Right kidney (tissue), 1 donor: ENCODE results near the gene CLDN9.

ENCODE experiments used
- DNase-seq: peaks from one replicate; pipeline ENCODE4 v3.0.0-alpha.2; 2016

Gene CLDN9

DNA sequence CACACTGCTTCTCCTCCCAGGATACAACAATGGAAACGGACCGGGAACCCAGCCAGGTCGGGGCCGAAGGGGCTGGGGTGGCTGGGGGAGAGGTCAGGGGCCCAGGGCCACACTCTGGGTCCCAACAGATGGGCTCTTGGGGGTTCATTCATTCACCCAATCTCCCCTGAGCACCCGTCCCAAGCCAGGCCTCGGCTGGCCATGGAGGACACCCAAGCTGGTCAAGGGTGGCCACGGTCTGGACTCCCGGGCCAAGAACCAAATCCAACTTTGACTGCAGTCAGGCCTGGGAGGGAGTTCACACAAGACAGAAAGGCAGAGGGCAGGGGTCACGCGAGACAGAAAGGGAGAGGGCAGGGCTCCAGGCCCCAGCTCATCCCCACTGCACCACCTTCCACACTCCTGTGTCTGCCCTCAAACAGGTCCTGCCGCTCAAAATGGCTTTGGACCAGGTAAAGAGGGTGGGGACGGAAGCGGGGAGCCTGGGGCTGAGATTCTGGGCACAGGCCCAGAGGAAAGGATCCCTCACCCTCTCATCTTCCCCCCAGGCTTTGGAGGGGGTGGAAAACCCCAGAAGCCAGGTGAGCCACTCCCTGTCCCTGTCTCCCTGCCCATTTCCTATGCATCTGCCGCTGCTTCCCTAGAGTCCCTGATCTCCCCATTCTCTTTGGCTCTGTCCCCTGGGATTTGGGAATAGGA is 20.2 kb upstream of the CLDN9 start:
- DNase-seq: no peak

- no peak for DNase-seq
These were observed 16.4 kb upstream of the CLDN9 start for GRCh38 chr16:2996298-2996697.

- no peak for DNase-seq
These were observed 12.8 kb upstream of the CLDN9 start for GRCh38 chr16:2999929-3000328.

DNA sequence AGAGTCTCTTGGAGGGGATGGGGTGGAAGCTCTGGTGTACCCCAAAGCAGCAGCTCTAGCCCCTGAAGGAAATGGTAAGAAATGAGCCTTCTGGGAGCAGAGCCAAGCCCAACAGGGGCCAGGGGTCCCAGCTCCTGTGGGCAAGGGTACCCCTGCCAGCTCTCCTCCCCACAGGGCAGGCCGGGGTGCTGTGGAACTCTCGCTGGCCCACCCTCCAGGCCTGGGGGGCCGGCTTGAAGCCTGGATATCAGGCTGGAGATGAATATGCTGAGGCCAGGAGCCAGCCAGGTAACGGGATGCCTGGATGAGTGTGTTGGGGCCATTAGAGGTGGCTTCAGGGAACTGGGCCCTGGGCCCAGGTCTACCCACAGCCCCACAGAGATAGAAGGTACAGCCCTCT is 12.2 kb upstream of the CLDN9 start:
- no peak for DNase-seq

- DNase-seq: no peak
These were observed 11.4 kb upstream of the CLDN9 start for GRCh38 chr16:3001316-3001715.

DNA sequence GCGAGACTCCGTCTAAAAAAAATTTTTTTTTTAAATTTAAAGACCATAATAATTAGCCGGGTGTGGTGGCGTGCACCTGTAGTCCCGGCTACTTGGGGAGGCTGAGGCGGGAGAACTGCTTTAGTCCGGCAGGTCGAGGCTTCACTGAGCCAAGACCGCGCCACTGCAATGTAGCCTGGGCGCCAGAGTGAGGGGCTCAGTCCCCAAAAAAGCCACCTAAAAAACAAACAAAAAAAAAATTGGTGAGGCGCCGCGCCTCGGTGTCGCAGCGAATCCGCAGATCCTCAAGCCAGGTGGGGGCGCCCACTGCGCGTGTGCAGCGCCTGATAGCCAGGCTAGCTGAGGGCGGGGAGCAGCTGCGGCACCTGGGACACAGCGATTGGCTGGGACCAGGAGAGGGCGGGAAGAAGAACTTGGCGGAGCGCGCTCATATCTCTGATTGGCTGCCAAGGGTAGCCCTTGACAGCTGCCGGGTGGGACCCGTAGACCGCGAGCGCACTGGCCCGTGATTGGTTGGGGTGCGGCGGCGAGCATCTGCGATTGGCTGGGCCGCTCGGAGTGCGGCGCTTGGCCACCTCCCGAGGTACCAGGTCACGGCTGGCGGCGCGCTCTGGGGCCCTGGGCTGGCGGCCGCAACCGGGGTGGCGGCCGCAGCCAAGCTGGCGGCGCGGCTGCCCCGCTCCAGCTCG is 9.0 kb upstream of the CLDN9 start:
- DNase-seq: peak; percentile 83

DNA sequence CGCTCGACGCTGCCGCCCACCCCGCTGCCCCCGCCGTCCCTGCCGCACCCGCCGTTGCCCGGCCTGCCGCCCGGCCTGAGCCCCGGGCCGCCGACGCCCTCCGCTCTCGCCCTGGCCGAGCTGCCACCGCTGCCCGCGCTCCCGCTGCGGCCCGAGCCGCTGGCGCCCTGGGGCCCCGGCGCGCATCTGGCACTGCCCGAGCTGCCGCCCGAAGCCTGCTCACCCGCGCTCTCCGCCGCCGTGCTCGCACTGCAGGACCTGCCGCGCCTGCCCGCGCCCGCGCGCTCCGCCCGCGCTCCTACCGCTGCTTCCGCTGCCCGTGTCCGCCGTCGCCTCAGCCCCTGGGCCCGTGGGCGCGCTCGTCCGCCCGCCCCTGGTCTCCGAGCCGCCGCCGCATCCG is 8.4 kb upstream of the CLDN9 start:
- no peak for DNase-seq

DNA sequence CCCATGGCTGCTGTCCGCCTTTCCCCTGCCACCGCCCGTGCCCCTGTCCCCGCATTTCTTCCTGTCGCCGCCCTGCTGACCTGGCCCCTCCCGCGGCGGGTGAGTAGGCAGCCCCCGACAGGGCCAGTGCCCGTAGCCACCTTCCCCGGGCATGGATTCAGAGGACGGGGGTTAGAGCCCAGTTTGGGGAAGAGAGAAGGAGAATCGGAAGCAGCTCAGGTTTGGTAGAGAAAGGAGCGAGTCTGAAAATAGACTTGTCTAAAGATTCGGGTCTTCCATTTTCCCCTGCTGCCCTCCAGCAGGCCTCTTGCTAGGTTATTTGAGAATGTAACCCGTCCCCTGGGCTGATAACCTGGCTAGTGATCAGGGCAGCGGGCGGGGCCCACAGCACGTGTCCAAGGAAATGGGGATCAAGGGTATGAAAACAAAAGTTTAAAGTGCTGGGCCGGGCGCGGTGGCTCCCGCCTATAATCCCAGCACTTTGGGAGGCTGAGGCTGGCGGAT is 7.9 kb upstream of the CLDN9 start:
- DNase-seq: no peak

GRCh38 chr16:3007059-3007956 is 5.4 kb upstream of the CLDN9 start:
- DNase-seq: no peak

DNA sequence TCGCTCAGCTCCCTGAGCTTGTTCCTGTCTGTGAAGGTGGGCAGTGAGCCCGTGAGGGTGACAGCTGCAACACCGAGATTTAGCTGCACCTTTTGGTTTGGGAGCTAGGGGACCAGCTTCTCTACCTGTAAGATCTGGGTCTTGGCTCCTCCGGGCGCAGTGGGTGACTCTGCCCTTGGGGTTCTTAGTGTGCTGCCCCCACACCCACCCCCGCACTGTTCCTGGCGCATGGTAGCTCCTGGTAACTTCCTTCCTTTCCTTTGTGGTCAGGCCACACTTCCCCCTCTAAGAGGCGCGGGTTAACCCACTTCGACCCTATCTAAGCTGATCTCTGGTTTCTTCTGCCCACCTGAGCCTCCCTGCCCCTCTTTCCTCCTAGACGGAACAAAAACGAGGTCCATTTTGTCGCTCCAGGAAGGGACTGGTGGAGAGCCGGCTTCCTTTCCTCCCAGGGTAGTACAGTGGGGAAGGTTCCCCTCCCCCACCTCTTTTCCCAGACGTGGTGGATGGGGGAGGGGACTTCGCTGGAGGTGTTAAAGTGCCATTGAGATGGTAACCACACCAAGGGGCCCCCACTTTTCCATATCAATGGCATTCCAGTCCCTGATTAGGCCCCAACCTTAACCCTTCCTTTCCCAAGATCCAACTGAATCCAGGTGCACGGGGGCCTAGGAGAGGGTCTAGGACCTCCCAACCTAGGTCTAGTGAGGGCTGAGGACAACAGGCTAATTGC is 4.6 kb upstream of the CLDN9 start:
- DNase-seq: no peak

GRCh38 chr16:3008690-3009037 is 4.1 kb upstream of the CLDN9 start:
- DNase-seq: no peak

- peak; percentile 75 for DNase-seq
These were observed 2.9 kb upstream of the CLDN9 start for GRCh38 chr16:3009568-3010390.

- no peak for DNase-seq
These were observed 2.2 kb upstream of the CLDN9 start for GRCh38 chr16:3010510-3010909.

GRCh38 chr16:3012246-3012645 is 477 bp upstream of the CLDN9 start:
- DNase-seq: no peak

DNA sequence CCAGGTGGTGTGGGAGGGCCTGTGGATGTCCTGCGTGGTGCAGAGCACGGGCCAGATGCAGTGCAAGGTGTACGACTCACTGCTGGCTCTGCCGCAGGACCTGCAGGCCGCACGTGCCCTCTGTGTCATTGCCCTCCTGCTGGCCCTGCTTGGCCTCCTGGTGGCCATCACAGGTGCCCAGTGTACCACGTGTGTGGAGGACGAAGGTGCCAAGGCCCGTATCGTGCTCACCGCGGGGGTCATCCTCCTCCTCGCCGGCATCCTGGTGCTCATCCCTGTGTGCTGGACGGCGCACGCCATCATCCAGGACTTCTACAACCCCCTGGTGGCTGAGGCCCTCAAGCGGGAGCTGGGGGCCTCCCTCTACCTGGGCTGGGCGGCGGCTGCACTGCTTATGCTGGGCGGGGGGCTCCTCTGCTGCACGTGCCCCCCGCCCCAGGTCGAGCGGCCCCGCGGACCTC is 798 bp downstream of the CLDN9 start:
- DNase-seq: no peak

- no peak for DNase-seq
These were observed 1.4 kb downstream of the CLDN9 start for GRCh38 chr16:3013998-3014690.

DNA sequence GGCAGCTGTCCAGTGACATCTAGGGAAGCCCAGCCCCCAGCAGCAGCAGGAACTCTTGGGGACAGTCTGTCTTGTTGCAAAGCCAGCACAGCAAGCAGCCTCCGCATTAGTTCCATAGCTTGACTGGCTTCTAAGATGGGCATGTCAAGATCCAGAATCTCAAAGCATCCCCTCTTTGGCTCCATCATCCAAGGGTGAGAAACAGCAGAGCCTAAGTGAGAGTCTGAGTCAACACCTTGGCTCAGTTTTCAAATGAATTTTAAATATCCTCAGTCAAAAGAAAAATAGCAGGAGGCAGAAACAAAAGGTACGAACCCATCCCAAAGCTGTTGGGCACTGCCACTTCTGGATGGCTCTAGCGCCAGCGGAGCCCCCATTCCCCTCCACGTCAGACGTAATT is 2.2 kb downstream of the CLDN9 start:
- no peak for DNase-seq

DNA sequence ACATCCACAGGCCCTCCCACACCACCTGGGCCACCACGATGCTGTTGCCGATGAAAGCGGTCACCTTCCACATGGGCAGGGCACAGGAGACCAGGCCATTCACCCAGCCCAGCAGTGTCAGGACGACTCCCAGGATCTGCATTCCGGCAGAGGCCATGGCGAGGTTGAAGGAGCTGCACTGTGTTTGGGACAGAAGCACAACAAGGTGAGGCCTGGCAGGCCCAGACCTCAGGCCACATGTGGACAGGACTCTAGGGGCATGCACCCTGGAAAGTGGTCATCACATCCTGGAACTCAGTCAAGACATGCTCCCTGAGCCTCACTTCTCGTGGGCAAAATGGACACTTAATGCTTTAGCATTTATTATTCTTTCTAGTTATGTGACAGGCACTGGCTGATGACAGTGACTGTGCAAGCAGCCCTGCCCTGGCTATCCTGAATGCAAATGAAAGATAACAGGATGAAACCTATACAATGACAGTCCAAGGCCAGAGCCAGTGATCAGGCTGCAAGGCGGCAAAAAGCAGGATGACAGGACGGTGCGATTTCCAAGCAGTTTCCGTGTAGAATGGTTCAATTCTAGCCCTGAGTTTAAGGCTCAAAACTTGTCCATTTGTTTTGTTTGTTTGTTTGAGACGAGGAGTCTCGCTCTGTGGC is 3.3 kb downstream of the CLDN9 start:
- DNase-seq: no peak

- no peak for DNase-seq
These were observed 4.6 kb downstream of the CLDN9 start for GRCh38 chr16:3017344-3017743.
